ENCODE results near the gene RBM39. TPM values are rescaled to one million over a fixed set of nuclear protein-coding genes. Genes with fewer than 3 reads are reported as not detected.
A peak's percentile ranks its signal among the peaks of the same experiment; 100 is the strongest.

The RBM39 gene
- polyA plus RNA-seq, 3 donors = 89.5 to 209 (median 98.0) TPM

DNA sequence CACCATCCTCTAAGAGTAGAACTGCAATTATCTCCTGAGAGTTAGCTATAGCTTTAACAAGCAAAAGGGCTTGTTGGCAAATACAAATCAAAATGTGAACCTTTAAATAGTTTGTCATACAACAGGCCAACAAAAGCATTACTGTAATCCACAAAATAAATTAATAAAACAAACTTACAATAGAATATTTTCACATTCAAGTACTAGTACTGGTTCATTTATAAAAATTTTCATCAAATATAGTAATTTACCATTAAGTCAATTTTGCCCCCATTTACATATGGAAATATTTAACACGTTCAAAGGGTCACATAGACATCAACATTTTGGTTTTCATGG, 9.4 kb downstream of the RBM39 start:
- Histone ChIP-seq H4K20me1 (ENCODE audit: insufficient read depth, low read length) (peaks cover 100% of the 10 kb centered on the region), H3K9ac (ENCODE audit: insufficient read depth, low read length, poor library complexity, severe bottlenecking) (no peak overlapping the region), H3K79me2 (ENCODE audit: insufficient read depth, low read length) (peaks cover 98% of the 10 kb centered on the region), H3K27ac (ENCODE audit: low read depth in 1 of 2, low read length in 2 of 2) (no peak overlapping the region), H3K9me3 (replicated peaks in 1 of 2; ENCODE audit: control insufficient read depth in 1 of 2, insufficient read depth in 1 of 2, low read length in 2 of 2) (no peaks in the 10 kb centered on the region), H3K27me3 (ENCODE audit: control insufficient read depth in 2 of 2, insufficient read depth in 2 of 2, low read length in 2 of 2) (no peaks in the 10 kb centered on the region), H3K4me3 (replicated peaks in 1 of 3; ENCODE audit: low read depth in 2 of 3, low read length in 3 of 3) (no peak overlapping the region), H2AFZ (ENCODE audit: insufficient read depth, low read depth, low read length, poor library complexity, severe bottlenecking) (no peak overlapping the region), H3K4me1 (ENCODE audit: control insufficient read depth in 1 of 2, insufficient read depth in 2 of 2, low read length in 2 of 2) (peaks cover 0 to 13% of the 10 kb centered on the region in 2 donors), H3K36me3 (replicated peaks in 1 of 2; ENCODE audit: control insufficient read depth in 1 of 2, insufficient read depth in 2 of 2, low read length in 2 of 2) (peaks cover 96 to 100% of the 10 kb centered on the region in 2 donors), H3K4me2 (replicated peaks; ENCODE audit: extremely low read depth, low read length, poor library complexity, severe bottlenecking) (no peak overlapping the region)
- no peak overlapping the region for H3K4me3 Mint-ChIP-seq
- intact Hi-C loops (cut with micrococcal nuclease) = loop anchor here in 1 of 2 donors (5.0 kb wide), 2 partner anchors 35 to 40 kb away; partner anchors contain the start of genes NFS1, PHF20 and ROMO1
- peaks cover 5% of the 10 kb centered on the region for H3K4me1 Mint-ChIP-seq
- H3K27ac Mint-ChIP-seq = no peak overlapping the region
- H3K9me3 Mint-ChIP-seq = no peaks in the 10 kb centered on the region
- TF ChIP-seq, protein P1, sequence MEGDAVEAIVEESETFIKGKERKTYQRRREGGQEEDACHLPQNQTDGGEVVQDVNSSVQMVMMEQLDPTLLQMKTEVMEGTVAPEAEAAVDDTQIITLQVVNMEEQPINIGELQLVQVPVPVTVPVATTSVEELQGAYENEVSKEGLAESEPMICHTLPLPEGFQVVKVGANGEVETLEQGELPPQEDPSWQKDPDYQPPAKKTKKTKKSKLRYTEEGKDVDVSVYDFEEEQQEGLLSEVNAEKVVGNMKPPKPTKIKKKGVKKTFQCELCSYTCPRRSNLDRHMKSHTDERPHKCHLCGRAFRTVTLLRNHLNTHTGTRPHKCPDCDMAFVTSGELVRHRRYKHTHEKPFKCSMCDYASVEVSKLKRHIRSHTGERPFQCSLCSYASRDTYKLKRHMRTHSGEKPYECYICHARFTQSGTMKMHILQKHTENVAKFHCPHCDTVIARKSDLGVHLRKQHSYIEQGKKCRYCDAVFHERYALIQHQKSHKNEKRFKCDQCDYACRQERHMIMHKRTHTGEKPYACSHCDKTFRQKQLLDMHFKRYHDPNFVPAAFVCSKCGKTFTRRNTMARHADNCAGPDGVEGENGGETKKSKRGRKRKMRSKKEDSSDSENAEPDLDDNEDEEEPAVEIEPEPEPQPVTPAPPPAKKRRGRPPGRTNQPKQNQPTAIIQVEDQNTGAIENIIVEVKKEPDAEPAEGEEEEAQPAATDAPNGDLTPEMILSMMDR (IDR thresholded peaks at IDR 0.05) = no peak
- H3K27me3 Mint-ChIP-seq (ENCODE audit: low read depth in 3 of 3) = no peaks in the 10 kb centered on the region
- no peak for DNase-seq
- WGBS (ENCODE audit: insufficient coverage) = no CpG with 5 or more reads among the region's 1 CpG
- H3K36me3 Mint-ChIP-seq = peaks cover 64 to 95% of the 10 kb centered on the region in 2 donors

DNA sequence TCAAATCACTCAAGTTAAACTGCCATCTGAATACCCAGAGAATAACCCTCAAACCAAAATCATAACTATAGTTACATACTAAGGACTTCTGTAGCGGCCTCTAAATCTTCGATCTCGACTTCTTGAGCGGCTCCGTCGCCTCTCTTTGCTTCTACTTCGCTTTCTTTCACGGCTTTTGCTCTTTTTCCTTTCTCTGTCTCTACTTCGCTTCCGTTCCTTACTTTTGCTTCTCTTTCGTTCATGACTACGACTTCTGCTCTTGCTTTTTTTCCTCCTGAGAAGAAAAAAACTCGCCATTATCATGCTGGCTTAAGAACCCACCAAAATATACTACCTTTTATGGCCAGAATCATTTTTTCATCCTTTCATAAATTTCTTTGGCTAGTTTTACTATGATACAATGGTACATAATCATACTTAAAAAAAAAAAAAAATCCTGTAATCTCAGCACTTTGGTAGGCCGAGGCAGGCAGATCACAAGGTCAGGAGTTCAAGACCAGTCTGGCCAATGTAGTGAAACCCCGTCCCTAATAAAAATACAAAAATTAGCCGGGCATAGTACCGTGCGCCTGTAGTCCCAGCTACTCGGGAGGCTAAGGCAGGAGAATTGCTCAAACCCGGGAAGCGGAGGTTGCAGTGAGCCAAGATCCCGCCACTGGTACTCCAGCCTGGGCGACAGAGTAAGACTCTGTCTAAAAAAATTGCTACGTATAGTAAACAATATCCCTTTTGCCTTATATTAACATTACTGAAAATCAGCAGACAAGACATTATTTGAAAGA, 10.0 kb downstream of the RBM39 start:
- Histone ChIP-seq H2AFZ (ENCODE audit: insufficient read depth, low read depth, low read length, poor library complexity, severe bottlenecking) (no peak overlapping the region), H3K79me2 (ENCODE audit: insufficient read depth, low read length) (peaks cover 96% of the 10 kb centered on the region), H3K9ac (ENCODE audit: insufficient read depth, low read length, poor library complexity, severe bottlenecking) (no peak overlapping the region), H3K4me2 (replicated peaks; ENCODE audit: extremely low read depth, low read length, poor library complexity, severe bottlenecking) (no peak overlapping the region), H3K27ac (ENCODE audit: low read depth in 1 of 2, low read length in 2 of 2) (no peak overlapping the region), H3K4me3 (replicated peaks in 1 of 3; ENCODE audit: low read depth in 2 of 3, low read length in 3 of 3) (no peak overlapping the region), H4K20me1 (ENCODE audit: insufficient read depth, low read length) (peaks cover 100% of the 10 kb centered on the region), H3K36me3 (replicated peaks in 1 of 2; ENCODE audit: control insufficient read depth in 1 of 2, insufficient read depth in 2 of 2, low read length in 2 of 2) (peaks cover 94 to 98% of the 10 kb centered on the region in 2 donors), H3K27me3 (ENCODE audit: control insufficient read depth in 2 of 2, insufficient read depth in 2 of 2, low read length in 2 of 2) (no peaks in the 10 kb centered on the region), H3K4me1 (ENCODE audit: control insufficient read depth in 1 of 2, insufficient read depth in 2 of 2, low read length in 2 of 2) (peaks cover 0 to 13% of the 10 kb centered on the region in 2 donors), H3K9me3 (replicated peaks in 1 of 2; ENCODE audit: control insufficient read depth in 1 of 2, insufficient read depth in 1 of 2, low read length in 2 of 2) (no peaks in the 10 kb centered on the region)
- WGBS (ENCODE audit: insufficient coverage) = 91% methylated on average over 20 of the region's 24 CpGs
- Mint-ChIP-seq H3K36me3 (peaks cover 65 to 95% of the 10 kb centered on the region in 2 donors), H3K4me1 (peaks cover 5% of the 10 kb centered on the region), H3K27me3 (ENCODE audit: low read depth in 3 of 3) (no peaks in the 10 kb centered on the region), H3K9me3 (no peaks in the 10 kb centered on the region), H3K27ac (peak overlapping the region in 1 of 7 donors; percentile 29), H3K4me3 (no peak overlapping the region)
- TF ChIP-seq, protein P1 (IDR thresholded peaks at IDR 0.05) = no peak
- no peak for DNase-seq
- intact Hi-C loops (cut with micrococcal nuclease) = loop anchor here in 1 of 2 donors (5.0 kb wide), 2 partner anchors 35 to 40 kb away; partner anchors contain the start of genes NFS1, PHF20 and ROMO1

All from CD14-positive monocyte (primary cell).